ENCODE data around the gene EGLN3.
"Not testable (repeated sequence)": the region's sequence is repeated elsewhere in the genome, so short reads cannot be mapped to it uniquely, and the experiment has no call there.

The EGLN3 gene

GRCh38 chr14:33950320-33951182 is at the start of gene EGLN3:
EGLN3 (minus strand) TSS chr14:33951074; CDS start chr14:33950752, 322 bp downstream.
- peak; percentile 66 for DNase-seq

- no peak for DNase-seq
Measured at GRCh38 chr14:34000396-34000795, 49.5 kb upstream of the EGLN3 start.

DNA sequence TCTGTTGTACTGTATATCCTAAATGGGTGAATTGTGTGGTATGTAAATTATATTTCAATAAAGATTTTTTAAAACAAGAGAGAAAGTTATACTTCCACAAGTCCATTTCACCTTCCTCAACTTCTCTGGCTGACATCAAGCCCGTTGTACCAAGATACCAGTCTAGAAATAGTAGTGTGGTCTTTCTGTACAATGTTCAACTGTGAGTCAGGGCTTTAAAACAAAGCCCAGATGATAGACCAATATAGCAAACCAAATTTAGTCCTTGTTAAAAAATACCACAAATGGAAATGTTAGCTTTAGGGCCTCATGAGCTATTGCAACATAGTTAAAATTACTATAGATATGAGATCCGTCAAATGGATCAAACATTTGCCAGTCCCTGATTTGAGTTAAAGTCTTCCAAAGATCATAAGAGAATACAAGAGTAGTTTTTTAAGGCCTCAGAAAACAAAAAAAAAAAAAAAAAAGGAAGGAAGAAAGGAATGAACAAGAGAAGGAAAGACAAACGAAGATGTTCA is 49.0 kb upstream of the EGLN3 start:
- no peak for DNase-seq

DNA sequence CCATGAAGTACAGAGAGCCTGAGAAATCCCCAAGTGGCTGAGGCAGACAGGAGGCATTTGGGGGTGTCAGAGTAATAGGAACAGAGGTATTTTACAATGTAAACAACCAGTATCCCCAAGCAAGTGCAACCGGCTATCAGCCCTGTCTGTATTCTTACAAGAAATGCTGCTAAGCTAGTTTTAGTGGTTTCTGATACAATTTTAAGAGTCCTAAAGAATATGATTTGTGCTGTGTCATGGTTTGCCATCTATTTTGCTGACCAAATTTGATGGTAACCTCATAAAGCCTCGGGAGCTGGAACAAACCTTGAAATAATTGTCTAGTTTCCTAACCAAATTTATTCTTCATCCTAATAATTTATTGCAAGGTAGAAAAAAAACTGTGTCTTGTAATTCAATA is 46.7 kb upstream of the EGLN3 start:
- DNase-seq = no peak

DNA sequence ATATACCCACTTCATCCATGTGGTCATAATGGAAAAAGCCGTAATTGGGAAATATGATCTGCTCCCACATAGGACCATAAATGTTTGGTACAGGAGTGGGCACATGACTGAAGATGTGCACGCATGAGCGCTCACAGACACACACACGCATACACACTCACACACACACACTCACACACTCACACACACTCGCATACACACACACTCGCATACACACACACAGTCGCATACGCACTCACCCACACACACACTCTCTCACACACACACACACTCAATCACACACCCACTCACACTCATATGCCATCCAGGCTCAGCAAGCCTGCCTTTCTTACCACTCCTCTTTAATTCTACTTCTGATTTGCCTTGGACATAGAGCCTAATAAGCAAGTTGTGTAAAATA is 45.6 kb upstream of the EGLN3 start:
- DNase-seq = no peak

GRCh38 chr14:33993246-33993645 is 42.4 kb upstream of the EGLN3 start:
- DNase-seq = no peak

DNA sequence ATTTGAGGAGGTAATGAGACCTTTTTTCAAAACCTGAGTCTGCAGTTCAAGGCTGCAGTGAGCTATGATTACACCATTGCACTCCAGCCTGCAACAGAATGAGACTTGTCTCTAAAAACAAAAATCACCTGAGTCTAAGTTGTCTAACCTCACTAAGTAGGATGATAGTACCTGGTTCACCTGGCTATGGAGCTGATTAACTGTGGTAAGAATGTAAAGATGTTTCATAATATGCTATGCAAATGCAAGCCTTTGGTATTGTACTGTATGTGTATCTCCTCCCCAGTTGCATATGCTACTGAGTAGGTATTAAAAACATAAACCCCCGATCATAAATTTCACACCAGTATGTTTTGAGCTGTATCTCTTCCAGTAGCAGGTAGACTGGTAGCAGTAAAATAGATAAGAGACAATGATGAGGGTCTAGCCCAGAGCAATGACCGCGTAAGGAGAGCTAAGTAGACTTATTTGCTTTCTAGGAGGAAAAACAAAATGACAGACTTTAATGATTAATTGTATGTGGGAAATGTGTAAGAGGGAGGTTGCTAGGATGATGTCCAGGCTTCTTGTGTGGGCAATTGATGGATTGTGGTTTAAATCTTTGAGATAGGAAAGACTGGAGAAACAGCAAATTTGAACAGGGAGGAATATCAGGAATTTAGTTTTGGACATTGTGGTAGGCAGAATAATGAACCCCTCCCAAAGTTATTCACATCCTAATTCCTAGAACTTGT is 41.6 kb upstream of the EGLN3 start:
- DNase-seq = no peak

DNA sequence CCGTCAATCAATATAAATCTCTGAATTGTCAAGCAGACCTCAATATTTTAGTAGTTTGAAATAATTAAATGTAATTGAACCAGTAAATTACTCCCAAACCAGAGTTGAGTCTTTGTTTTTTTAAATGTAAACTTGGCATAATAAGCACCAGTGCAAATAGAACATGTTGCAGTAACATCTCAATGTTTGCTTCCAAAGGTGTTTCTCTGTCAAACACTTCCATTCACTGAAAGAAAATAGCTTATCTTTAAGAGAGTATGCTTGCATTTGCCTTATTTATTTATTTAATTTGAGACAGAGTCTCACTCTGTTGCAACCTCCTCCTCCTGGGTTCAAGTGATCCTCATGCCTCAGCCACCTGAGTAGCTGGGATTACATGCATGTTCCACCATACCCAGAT is 39.9 kb upstream of the EGLN3 start:
- DNase-seq = no peak

GRCh38 chr14:33987565-33988080 is 36.7 kb upstream of the EGLN3 start:
- no peak for DNase-seq

GRCh38 chr14:33986804-33987203 is 35.9 kb upstream of the EGLN3 start:
- DNase-seq = no peak

- DNase-seq = no peak
Measured at GRCh38 chr14:33985242-33985641, 34.4 kb upstream of the EGLN3 start.

GRCh38 chr14:33979613-33980276 is 28.9 kb upstream of the EGLN3 start:
- no peak for DNase-seq

GRCh38 chr14:33978892-33979612 is 28.2 kb upstream of the EGLN3 start:
- DNase-seq = no peak

DNA sequence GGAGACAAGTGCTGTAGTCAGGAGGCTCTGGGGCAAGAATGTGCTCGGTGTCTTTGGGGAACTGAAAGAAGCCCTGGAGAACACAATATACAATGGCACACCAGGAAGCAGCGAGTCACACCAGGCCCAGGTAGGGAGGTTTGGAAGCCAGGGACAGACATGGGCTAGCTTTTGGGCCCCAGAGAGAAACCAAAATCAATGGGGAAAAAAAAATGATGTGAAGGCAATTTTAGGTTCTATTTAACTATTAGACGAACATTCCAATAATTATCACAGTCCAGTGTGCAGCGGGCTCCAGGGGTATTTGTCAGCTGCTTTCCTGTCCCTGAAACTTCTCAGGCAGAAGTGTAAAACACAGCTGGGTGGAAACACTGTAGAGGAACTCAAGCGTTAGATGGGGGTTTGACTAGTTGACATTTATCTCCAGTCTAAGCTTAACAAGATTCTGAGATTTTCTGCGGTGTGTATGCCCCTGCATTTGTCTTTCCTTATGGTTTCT is 21.8 kb upstream of the EGLN3 start:
- no peak for DNase-seq

GRCh38 chr14:33969846-33970245 is 19.0 kb upstream of the EGLN3 start:
- DNase-seq = not testable (repeated sequence)

DNA sequence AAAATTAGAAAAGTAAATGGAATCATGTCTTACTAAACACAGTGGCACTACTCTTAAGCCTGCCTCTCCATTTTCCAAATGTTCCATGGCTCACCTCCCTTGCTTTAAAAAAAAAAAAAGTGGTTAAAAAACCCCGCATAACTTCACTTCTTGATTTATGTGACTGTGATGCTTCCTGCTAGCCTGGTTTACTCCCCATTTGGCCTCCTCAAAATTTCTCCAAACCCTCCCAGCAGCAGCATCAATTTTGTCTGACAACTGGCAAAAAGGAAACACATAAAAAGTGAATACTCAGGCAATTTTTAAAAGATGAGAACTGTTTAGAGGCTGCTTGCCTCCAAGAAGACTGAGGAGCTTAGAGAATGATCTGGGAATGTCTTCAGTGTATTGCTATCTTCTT is 17.8 kb upstream of the EGLN3 start:
- no peak for DNase-seq

DNA sequence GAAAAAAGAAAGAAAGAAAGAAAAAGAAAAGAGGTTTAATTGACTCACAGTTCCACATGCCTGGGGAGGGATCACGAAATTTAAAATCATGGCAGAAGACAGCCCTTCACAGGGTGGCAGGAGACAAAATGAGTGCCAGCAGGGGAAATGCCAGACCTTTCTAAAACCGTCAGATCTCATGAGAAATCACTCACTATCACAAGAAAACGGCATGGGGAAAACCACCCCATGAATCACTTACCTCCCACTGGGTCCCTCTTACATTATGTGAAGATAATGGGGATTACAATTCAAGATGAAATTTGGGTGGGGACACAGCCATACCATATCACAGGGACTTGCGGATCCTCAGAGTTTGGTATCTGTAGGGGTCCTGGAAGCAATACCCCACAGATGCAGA is 16.3 kb upstream of the EGLN3 start:
- DNase-seq = no peak

DNA sequence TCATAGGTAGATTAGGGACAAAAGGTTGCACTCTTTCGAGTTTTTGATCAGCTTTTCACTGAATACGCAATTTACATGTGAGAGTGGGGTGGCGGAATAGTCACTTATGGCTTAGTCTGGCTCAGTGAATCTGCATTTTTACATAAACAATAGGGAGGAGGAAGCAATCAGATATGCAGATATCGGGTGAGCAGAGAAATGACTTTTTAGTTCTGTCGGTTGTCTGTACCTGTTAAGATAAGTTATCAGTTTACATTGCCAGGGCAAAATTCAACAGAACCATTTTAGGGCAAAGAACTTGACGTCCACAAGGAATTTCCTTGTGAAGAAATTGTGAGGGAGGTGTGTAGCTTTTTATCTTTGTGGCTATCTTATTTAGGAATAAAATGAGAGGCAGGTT is 15.4 kb upstream of the EGLN3 start:
- DNase-seq = no peak

- DNase-seq = no peak
Measured at GRCh38 chr14:33964599-33965317, 13.9 kb upstream of the EGLN3 start.

DNA sequence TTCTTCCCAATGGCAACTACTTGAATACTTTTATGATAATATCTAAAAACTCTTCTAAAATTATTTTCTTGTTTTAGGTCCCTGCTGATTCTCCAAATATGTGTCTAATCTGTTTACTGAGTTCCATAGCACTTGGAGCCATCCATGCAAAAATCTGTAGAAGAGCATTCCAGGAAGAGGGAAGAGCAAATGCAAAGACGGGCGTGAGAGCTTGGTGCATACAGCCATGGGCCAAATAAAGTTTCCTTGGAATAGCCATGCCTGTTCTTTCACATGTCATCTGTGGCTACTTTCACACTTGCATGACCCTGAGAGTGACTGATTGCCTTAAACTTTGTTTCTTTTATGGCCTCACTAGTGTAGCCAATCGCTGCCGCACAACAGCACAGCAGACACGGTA is 13.0 kb upstream of the EGLN3 start:
- no peak for DNase-seq

DNA sequence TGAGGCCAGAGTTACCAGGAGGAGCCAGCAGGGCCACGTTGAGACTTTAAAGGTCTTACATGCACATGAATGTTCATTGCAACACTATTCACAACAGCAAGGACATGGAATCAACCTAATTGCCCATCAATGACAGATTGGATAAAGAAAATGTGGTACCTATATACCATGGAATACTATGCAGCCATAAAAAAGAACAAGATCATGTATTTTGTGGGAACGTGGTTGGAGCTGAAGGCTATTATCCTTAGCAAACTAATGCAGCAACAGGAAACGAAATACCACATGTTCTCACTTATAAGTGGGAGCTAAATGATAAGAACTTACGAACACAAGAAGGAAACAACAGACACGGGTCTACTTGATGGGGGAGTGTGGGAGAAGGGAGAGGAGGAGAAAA is 11.6 kb upstream of the EGLN3 start:
- not testable (repeated sequence) for DNase-seq

- no peak for DNase-seq
Measured at GRCh38 chr14:33962016-33962415, 11.1 kb upstream of the EGLN3 start.
